WTC11 (cell line): ENCODE measurements around the gene LMLN. TPM values are rescaled to one million over a fixed set of nuclear protein-coding genes. Genes with fewer than 3 reads are reported as not detected.

ENCODE experiments used
- ATAC-seq: fragments of 200-7000 bp; cut with Tn5 transposase; 2 replicates; pipeline ENCODE4 v1.10.0; 2021; ENCODE audit warnings: mild to moderate bottlenecking, moderate library complexity
- CTCF ChIA-PET: fragments of 300-600 bp; sonication (Branson Sonifier 250); formaldehyde crosslinking; loops from one replicate; lab custom pipeline; 2021; ENCODE audit warnings: antibody characterized with exemption; lab: Charles Lee
- POLR2A ChIA-PET: fragments of 350-600 bp; sonication (Branson Sonifier 250); formaldehyde crosslinking; loops from one replicate; lab custom pipeline; 2021; ENCODE audit warnings: antibody characterized with exemption; lab: Charles Lee
- DNase-seq: peaks from one replicate; pipeline ENCODE4 v3.0.0; 2021; ENCODE audit warnings: low spot score
- H3K27ac Mint-ChIP-seq: 2 replicates; pipeline ENCODE4 v1.8.0; 2021; ENCODE audit warnings: mixed read lengths
- H3K27me3 Mint-ChIP-seq: 2 replicates; pipeline ENCODE4 v1.8.0; 2021; ENCODE audit warnings: low read depth, mild to moderate bottlenecking, moderate library complexity, mixed read lengths
- H3K36me3 Mint-ChIP-seq: 2 replicates; pipeline ENCODE4 v1.8.0; 2021; ENCODE audit warnings: mixed read lengths
- H3K4me1 Mint-ChIP-seq: 2 replicates; pipeline ENCODE4 v1.8.0; 2022; ENCODE audit warnings: mixed read lengths
- H3K4me3 Mint-ChIP-seq: 2 replicates; pipeline ENCODE4 v1.8.0; 2021; ENCODE audit warnings: mild to moderate bottlenecking, moderate library complexity, mixed read lengths
- H3K9me3 Mint-ChIP-seq: 2 replicates; pipeline ENCODE4 v1.8.0; 2021; ENCODE audit warnings: mixed read lengths
- ATF2 ChIP-seq: sonication (generic); formaldehyde crosslinking; IDR thresholded peaks from 2 replicates; pipeline ENCODE4 v1.8.1; 2022; ENCODE audit warnings: low read depth, missing genetic modification reagents, borderline replicate concordance
- ELF4 ChIP-seq: sonication (generic); formaldehyde crosslinking; IDR thresholded peaks from 2 replicates; pipeline ENCODE4 v1.8.1; 2022; ENCODE audit warnings: low read depth, mild to moderate bottlenecking, moderate library complexity, missing genetic modification reagents
- EMX1 ChIP-seq: fragments of 250-450 bp; sonication (Bioruptor Pico); IDR thresholded peaks from 2 replicates; pipeline ENCODE4 v1.8.0; 2021; ENCODE audit warnings: mild to moderate bottlenecking
- FOXJ3 ChIP-seq: sonication (generic); formaldehyde crosslinking; IDR thresholded peaks from 2 replicates; pipeline ENCODE4 v1.9.0; 2021; ENCODE audit warnings: missing genetic modification reagents, mild to moderate bottlenecking, borderline replicate concordance
- FOXK1 ChIP-seq: sonication (generic); formaldehyde crosslinking; IDR thresholded peaks from 2 replicates; pipeline ENCODE4 v1.8.0; 2022; ENCODE audit warnings: mild to moderate bottlenecking, moderate library complexity, missing genetic modification reagents
- FOXP1 ChIP-seq: sonication (generic); formaldehyde crosslinking; IDR thresholded peaks from 2 replicates; pipeline ENCODE4 v1.8.0; 2022; ENCODE audit warnings: missing genetic modification reagents, mild to moderate bottlenecking, moderate library complexity, borderline replicate concordance
- FOXP4 ChIP-seq: sonication (generic); formaldehyde crosslinking; IDR thresholded peaks from 2 replicates; pipeline ENCODE4 v1.8.0; 2022; ENCODE audit warnings: mild to moderate bottlenecking, missing genetic modification reagents
- HMGA2 ChIP-seq: fragments of 250-450 bp; sonication (Bioruptor Pico); IDR thresholded peaks from 2 replicates; pipeline ENCODE4 v1.4.0; 2021; ENCODE audit warnings: mild to moderate bottlenecking, moderate library complexity
- JAZF1 ChIP-seq: fragments of 250-450 bp; sonication (Bioruptor Pico); IDR thresholded peaks from 2 replicates; pipeline ENCODE4 v1.9.0; 2021; ENCODE audit warnings: moderate library complexity, mild to moderate bottlenecking, inconsistent platforms
- NFE2L1 ChIP-seq: sonication (generic); formaldehyde crosslinking; IDR thresholded peaks from 2 replicates; pipeline ENCODE4 v1.8.1; 2023; ENCODE audit warnings: missing genetic modification reagents
- RELA ChIP-seq: sonication (generic); formaldehyde crosslinking; IDR thresholded peaks from 2 replicates; pipeline ENCODE4 v1.8.1; 2022; ENCODE audit warnings: missing genetic modification reagents, mild to moderate bottlenecking, borderline replicate concordance
- SMAD3 ChIP-seq: sonication (generic); formaldehyde crosslinking; IDR thresholded peaks from 2 replicates; pipeline ENCODE4 v1.8.0; 2022; ENCODE audit warnings: missing genetic modification reagents, mild to moderate bottlenecking, borderline replicate concordance
- TCF7 ChIP-seq: sonication (generic); formaldehyde crosslinking; IDR thresholded peaks from 2 replicates; pipeline ENCODE4 v1.8.0; 2022; ENCODE audit warnings: mild to moderate bottlenecking, low read depth, missing genetic modification reagents, moderate library complexity
- TEAD1 ChIP-seq: sonication (generic); formaldehyde crosslinking; IDR thresholded peaks from 2 replicates; pipeline ENCODE4 v1.8.0; 2022; ENCODE audit warnings: mild to moderate bottlenecking, missing genetic modification reagents
- ZBTB21 ChIP-seq: sonication (generic); formaldehyde crosslinking; IDR thresholded peaks from 2 replicates; pipeline ENCODE4 v1.8.1; 2023; ENCODE audit warnings: mild to moderate bottlenecking, missing genetic modification reagents, borderline replicate concordance
- ZNF121 ChIP-seq: sonication (generic); formaldehyde crosslinking; IDR thresholded peaks from 2 replicates; pipeline ENCODE4 v1.8.0; 2023; ENCODE audit warnings: missing genetic modification reagents
- ZNF263 ChIP-seq: sonication (generic); formaldehyde crosslinking; IDR thresholded peaks from 2 replicates; pipeline ENCODE4 v1.8.1; 2022; ENCODE audit warnings: low read depth, mild to moderate bottlenecking, moderate library complexity, missing genetic modification reagents
- total RNA-seq: library from RNA; stranded (reverse); gene quantifications from 3 replicates; pipeline ENCODE4 v1.2.3, GENCODE V29; 2021
- TF ChIP-seq, protein P1 (sequence below): sonication (generic); formaldehyde crosslinking; IDR thresholded peaks from 2 replicates; pipeline ENCODE4 v1.8.0; 2022; ENCODE audit warnings: mild to moderate bottlenecking, missing genetic modification reagents
- TF ChIP-seq, protein P2 (sequence below): fragments of 250-450 bp; sonication (Bioruptor Pico); IDR thresholded peaks from 2 replicates; pipeline ENCODE4 v1.9.0; 2021; ENCODE audit warnings: mild to moderate bottlenecking
- TF ChIP-seq, protein P3 (sequence below): fragments of 250-450 bp; sonication (Bioruptor Pico); IDR thresholded peaks from 2 replicates; pipeline ENCODE4 v1.9.0; 2021; ENCODE audit warnings: moderate library complexity, mild to moderate bottlenecking, inconsistent platforms, borderline replicate concordance
- TF ChIP-seq, protein P4 (sequence below): sonication (generic); formaldehyde crosslinking; conservative IDR thresholded peaks from 2 replicates; pipeline ENCODE4 v1.8.1; 2022; ENCODE audit warnings: mild to moderate bottlenecking, missing genetic modification reagents
- TF ChIP-seq, protein P5 (sequence below): sonication (generic); formaldehyde crosslinking; IDR thresholded peaks from 2 replicates; pipeline ENCODE4 v1.8.0; 2022; ENCODE audit warnings: mild to moderate bottlenecking, missing genetic modification reagents
- TF ChIP-seq, protein P6 (sequence below): sonication (generic); formaldehyde crosslinking; IDR thresholded peaks from 2 replicates; pipeline ENCODE4 v1.8.1; 2023; ENCODE audit warnings: mild to moderate bottlenecking, missing genetic modification reagents, borderline replicate concordance

The LMLN gene
- total RNA-seq, 1 experiment from 2014 or later: 5.2 TPM

DNA sequence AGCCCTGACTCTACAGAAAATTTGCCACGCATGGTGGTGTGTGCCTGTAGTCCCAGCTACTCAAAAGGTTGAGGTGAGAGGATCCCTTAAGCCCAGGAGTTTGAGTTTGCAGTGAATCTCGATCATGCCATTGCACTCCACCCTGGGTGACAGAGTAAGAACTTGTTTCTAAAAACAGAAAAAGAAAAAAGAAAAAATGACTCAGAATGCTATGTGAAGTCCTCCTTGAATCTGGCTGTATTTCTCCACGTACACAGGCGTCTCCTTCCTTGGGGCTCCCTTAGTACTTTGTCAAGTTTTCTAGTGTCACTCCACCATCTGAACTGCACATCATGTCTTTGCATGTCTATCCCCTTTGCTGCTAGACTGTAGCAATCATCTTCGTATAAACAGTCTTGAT lies 104.4 kb downstream of the LMLN start (continued):
- TF ChIP-seq FOXP4 (CRISPR knock-in tag): no peak
- no peak for TF ChIP-seq EMX1 (CRISPR knock-in tag)
- no peak for TF ChIP-seq NFE2L1
- TF ChIP-seq, protein P1, sequence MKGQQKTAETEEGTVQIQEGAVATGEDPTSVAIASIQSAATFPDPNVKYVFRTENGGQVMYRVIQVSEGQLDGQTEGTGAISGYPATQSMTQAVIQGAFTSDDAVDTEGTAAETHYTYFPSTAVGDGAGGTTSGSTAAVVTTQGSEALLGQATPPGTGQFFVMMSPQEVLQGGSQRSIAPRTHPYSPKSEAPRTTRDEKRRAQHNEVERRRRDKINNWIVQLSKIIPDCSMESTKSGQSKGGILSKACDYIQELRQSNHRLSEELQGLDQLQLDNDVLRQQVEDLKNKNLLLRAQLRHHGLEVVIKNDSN (CRISPR knock-in tag): no peak
- no peak for TF ChIP-seq JAZF1 (CRISPR knock-in tag)
- no peak for TF ChIP-seq HMGA2
- no peak for TF ChIP-seq TCF7 (CRISPR knock-in tag)

- Mint-ChIP-seq H3K4me1 (peaks cover 6% of the 10 kb centered on the region), H3K9me3 (no peaks in the 10 kb centered on the region), H3K27me3 (no peaks in the 10 kb centered on the region), H3K4me3 (no peak overlapping the region), H3K36me3 (no peaks in the 10 kb centered on the region), H3K27ac (no peak overlapping the region)
- TF ChIP-seq ZBTB21 (no peak), SMAD3 (no peak), FOXJ3 (CRISPR knock-in tag) (no peak), ZNF121 (CRISPR knock-in tag) (no peak), TEAD1 (CRISPR knock-in tag) (no peak), FOXK1 (CRISPR knock-in tag) (no peak), RELA (CRISPR knock-in tag) (no peak), ZNF263 (no peak)
- TF ChIP-seq, protein P2, sequence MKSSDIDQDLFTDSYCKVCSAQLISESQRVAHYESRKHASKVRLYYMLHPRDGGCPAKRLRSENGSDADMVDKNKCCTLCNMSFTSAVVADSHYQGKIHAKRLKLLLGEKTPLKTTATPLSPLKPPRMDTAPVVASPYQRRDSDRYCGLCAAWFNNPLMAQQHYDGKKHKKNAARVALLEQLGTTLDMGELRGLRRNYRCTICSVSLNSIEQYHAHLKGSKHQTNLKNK (CRISPR knock-in tag): no peak
- TF ChIP-seq, protein P3, sequence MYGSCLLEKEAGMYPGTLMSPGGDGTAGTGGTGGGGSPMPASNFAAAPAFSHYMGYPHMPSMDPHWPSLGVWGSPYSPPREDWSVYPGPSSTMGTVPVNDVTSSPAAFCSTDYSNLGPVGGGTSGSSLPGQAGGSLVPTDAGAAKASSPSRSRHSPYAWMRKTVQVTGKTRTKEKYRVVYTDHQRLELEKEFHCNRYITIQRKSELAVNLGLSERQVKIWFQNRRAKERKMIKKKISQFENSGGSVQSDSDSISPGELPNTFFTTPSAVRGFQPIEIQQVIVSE (CRISPR knock-in tag): no peak
- POLR2A ChIA-PET: no interaction called here
- CTCF ChIA-PET: interaction anchor here (9.6 kb wide), 1 partner anchor 14 kb away, joined by 55 read pairs; no protein-coding TSS in a partner anchor
- ATAC-seq (no peak), DNase-seq (no peak)
These were observed 105.9 kb downstream of the LMLN start for GRCh38 chr3:198065897-198066296.

DNA sequence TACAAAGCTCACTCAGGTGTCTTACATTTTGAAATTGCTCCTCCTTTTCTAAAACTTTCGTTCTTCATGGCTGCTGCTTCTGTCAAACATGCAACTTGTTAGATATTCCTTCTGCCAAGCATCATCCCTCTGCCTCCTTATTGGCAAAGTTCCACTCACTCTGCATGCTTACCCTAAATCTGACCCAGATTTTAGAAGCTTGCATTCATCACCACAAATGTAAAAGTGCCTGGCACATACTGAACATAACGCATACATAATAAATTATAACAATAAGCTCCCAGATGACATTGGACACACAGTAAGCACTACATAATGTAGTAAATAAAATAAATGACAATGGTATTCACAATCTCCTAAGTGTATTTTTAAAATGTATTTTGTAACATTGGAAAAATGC lies 107.4 kb downstream of the LMLN start:
- no peak overlapping the region for H3K27ac Mint-ChIP-seq
- H3K4me1 Mint-ChIP-seq: peaks cover 9% of the 10 kb centered on the region
- no peaks in the 10 kb centered on the region for H3K9me3 Mint-ChIP-seq
- peaks cover 3% of the 10 kb centered on the region; the same call in 1 of the 2 replicates for H3K27me3 Mint-ChIP-seq
- H3K4me3 Mint-ChIP-seq: no peak overlapping the region
- H3K36me3 Mint-ChIP-seq: no peaks in the 10 kb centered on the region
- no peak for ATAC-seq
- CTCF ChIA-PET: interaction anchor here (1.5 to 9.6 kb wide), 2 partner anchors 13 to 17 kb away, joined by 5 to 55 read pairs; no protein-coding TSS in a partner anchor
- DNase-seq: no peak
- POLR2A ChIA-PET: interaction anchor here (0.6 to 0.7 kb wide), 2 partner anchors 13 to 163 kb away, joined by 4 to 5 read pairs; no protein-coding TSS in a partner anchor
- TF ChIP-seq, protein P4, sequence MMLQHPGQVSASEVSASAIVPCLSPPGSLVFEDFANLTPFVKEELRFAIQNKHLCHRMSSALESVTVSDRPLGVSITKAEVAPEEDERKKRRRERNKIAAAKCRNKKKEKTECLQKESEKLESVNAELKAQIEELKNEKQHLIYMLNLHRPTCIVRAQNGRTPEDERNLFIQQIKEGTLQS (CRISPR knock-in tag): no peak
- TF ChIP-seq, protein P5, sequence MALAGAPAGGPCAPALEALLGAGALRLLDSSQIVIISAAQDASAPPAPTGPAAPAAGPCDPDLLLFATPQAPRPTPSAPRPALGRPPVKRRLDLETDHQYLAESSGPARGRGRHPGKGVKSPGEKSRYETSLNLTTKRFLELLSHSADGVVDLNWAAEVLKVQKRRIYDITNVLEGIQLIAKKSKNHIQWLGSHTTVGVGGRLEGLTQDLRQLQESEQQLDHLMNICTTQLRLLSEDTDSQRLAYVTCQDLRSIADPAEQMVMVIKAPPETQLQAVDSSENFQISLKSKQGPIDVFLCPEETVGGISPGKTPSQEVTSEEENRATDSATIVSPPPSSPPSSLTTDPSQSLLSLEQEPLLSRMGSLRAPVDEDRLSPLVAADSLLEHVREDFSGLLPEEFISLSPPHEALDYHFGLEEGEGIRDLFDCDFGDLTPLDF (CRISPR knock-in tag): no peak
- TF ChIP-seq, protein P6, sequence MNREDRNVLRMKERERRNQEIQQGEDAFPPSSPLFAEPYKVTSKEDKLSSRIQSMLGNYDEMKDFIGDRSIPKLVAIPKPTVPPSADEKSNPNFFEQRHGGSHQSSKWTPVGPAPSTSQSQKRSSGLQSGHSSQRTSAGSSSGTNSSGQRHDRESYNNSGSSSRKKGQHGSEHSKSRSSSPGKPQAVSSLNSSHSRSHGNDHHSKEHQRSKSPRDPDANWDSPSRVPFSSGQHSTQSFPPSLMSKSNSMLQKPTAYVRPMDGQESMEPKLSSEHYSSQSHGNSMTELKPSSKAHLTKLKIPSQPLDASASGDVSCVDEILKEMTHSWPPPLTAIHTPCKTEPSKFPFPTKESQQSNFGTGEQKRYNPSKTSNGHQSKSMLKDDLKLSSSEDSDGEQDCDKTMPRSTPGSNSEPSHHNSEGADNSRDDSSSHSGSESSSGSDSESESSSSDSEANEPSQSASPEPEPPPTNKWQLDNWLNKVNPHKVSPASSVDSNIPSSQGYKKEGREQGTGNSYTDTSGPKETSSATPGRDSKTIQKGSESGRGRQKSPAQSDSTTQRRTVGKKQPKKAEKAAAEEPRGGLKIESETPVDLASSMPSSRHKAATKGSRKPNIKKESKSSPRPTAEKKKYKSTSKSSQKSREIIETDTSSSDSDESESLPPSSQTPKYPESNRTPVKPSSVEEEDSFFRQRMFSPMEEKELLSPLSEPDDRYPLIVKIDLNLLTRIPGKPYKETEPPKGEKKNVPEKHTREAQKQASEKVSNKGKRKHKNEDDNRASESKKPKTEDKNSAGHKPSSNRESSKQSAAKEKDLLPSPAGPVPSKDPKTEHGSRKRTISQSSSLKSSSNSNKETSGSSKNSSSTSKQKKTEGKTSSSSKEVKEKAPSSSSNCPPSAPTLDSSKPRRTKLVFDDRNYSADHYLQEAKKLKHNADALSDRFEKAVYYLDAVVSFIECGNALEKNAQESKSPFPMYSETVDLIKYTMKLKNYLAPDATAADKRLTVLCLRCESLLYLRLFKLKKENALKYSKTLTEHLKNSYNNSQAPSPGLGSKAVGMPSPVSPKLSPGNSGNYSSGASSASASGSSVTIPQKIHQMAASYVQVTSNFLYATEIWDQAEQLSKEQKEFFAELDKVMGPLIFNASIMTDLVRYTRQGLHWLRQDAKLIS (CRISPR knock-in tag): no peak
- TF ChIP-seq HMGA2 (no peak), NFE2L1 (no peak), ELF4 (no peak), FOXP1 (CRISPR knock-in tag) (no peak), ATF2 (CRISPR knock-in tag) (no peak), ZNF263 (no peak)
